Lower lobe of right lung (tissue), 2 donors: ENCODE data around the gene COQ8A. TPM values are rescaled to one million over a fixed set of nuclear protein-coding genes. Genes with fewer than 3 reads are reported as not detected.

ENCODE experiments used
- ATAC-seq, 2 donors: fragments of 200-7000 bp; cut with Tn5 transposase; one replicate each; pipeline ENCODE4 v1.9.1; 2020 to 2022; ENCODE audit warnings: mild to moderate bottlenecking in 2 of 2, moderate library complexity in 2 of 2
- DNase-seq: peaks from one replicate; pipeline ENCODE4 v3.0.0-alpha.2; 2020
- H3K27ac ChIP-seq: fragments of 200-600 bp; one replicate; pipeline ENCODE4 v1.8.0; 2022
- H3K27me3 ChIP-seq: fragments of 200-600 bp; one replicate; pipeline ENCODE4 v1.8.0; 2022; ENCODE audit warnings: low read depth
- H3K36me3 ChIP-seq: fragments of 200-600 bp; one replicate; pipeline ENCODE4 v1.8.0; 2022; ENCODE audit warnings: mild to moderate bottlenecking
- H3K4me1 ChIP-seq: fragments of 200-600 bp; one replicate; pipeline ENCODE4 v1.8.0; 2022
- H3K4me3 ChIP-seq: fragments of 200-600 bp; one replicate; pipeline ENCODE4 v1.8.0; 2022; ENCODE audit warnings: mild to moderate bottlenecking
- H3K9me3 ChIP-seq: fragments of 200-600 bp; one replicate; pipeline ENCODE4 v1.8.0; 2022
- CTCF ChIP-seq: fragments of 200-600 bp; IDR thresholded peaks from one replicate; pipeline ENCODE4 v1.8.0; 2022; ENCODE audit warnings: antibody characterized with exemption, mild to moderate bottlenecking
- intact Hi-C: fragments of 100-400 bp; cut with DNase I; formaldehyde crosslinking; loops from one replicate; pipeline ENCODE4 v1.11.0; 2022
- total RNA-seq: library from RNA; stranded (reverse); fragmentation: NEBNext Ultra II Directional; extraction: Animal tissue kit (Norgen Biotek cat#: 25700); gene quantifications from one replicate; pipeline ENCODE4 v1.2.1, GENCODE V29; 2021
- donor health status: DM: no; HTN: yes; CAD: no; lungs with severe emphysema.

Gene COQ8A
- total RNA-seq, 1 donor from 2014 or later = 45.0 TPM

- Histone ChIP-seq H3K9me3 (no peaks in the 10 kb centered on the region), H3K36me3 (peaks cover 91% of the 10 kb centered on the region), H3K4me1 (peaks cover 7% of the 10 kb centered on the region), H3K27ac (no peak overlapping the region), H3K4me3 (no peak overlapping the region), H3K27me3 (no peaks in the 10 kb centered on the region)
- intact Hi-C loops = no loop called here
- TF ChIP-seq CTCF = no peak
- ATAC-seq (no peak), DNase-seq (no peak)
Measured at GRCh38 chr1:226893936-226894335, 46.2 kb upstream of the COQ8A start.

GRCh38 chr1:226894826-226895225, 45.3 kb upstream of the COQ8A start:
- H3K4me1 ChIP-seq = peaks cover 7% of the 10 kb centered on the region
- ATAC-seq (no peak), DNase-seq (no peak)
- no peak overlapping the region for H3K27ac ChIP-seq
- TF ChIP-seq CTCF = no peak
- H3K4me3 ChIP-seq = no peak overlapping the region
- no peaks in the 10 kb centered on the region for H3K9me3 ChIP-seq
- H3K36me3 ChIP-seq = peaks cover 93% of the 10 kb centered on the region
- H3K27me3 ChIP-seq = no peaks in the 10 kb centered on the region
- intact Hi-C loops = no loop called here

- Histone ChIP-seq H3K4me3 (no peak overlapping the region), H3K4me1 (peaks cover 7% of the 10 kb centered on the region), H3K9me3 (no peaks in the 10 kb centered on the region), H3K36me3 (peaks cover 93% of the 10 kb centered on the region), H3K27ac (no peak overlapping the region), H3K27me3 (no peaks in the 10 kb centered on the region)
- ATAC-seq (no peak), DNase-seq (no peak)
- no peak for TF ChIP-seq CTCF
- intact Hi-C loops = no loop called here
Measured at GRCh38 chr1:226895644-226896043, 44.5 kb upstream of the COQ8A start.

GRCh38 chr1:226898246-226898645, 41.8 kb upstream of the COQ8A start:
- TF ChIP-seq CTCF = no peak
- Histone ChIP-seq H3K27ac (no peak overlapping the region), H3K9me3 (no peaks in the 10 kb centered on the region), H3K4me3 (no peak overlapping the region), H3K36me3 (peaks cover 73% of the 10 kb centered on the region), H3K27me3 (no peaks in the 10 kb centered on the region), H3K4me1 (no peaks in the 10 kb centered on the region)
- ATAC-seq (no peak), DNase-seq (no peak)
- intact Hi-C loops = no loop called here

- H3K36me3 ChIP-seq = peaks cover 43% of the 10 kb centered on the region
- intact Hi-C loops = no loop called here
- no peak for DNase-seq
- no peak overlapping the region for H3K27ac ChIP-seq
- no peaks in the 10 kb centered on the region for H3K4me1 ChIP-seq
- ATAC-seq = no peak
- H3K27me3 ChIP-seq = no peaks in the 10 kb centered on the region
- H3K4me3 ChIP-seq = no peak overlapping the region
- no peaks in the 10 kb centered on the region for H3K9me3 ChIP-seq
- TF ChIP-seq CTCF = no peak
Measured at GRCh38 chr1:226901421-226901820, 38.7 kb upstream of the COQ8A start.

GRCh38 chr1:226902601-226903000, 37.5 kb upstream of the COQ8A start:
- H3K9me3 ChIP-seq = no peaks in the 10 kb centered on the region
- peaks cover 35% of the 10 kb centered on the region for H3K36me3 ChIP-seq
- H3K4me1 ChIP-seq = no peaks in the 10 kb centered on the region
- H3K4me3 ChIP-seq = no peak overlapping the region
- ATAC-seq (no peak), DNase-seq (no peak)
- no peaks in the 10 kb centered on the region for H3K27me3 ChIP-seq
- TF ChIP-seq CTCF = no peak
- no peak overlapping the region for H3K27ac ChIP-seq
- intact Hi-C loops = no loop called here
